ENCODE results near the gene FAM120AOS.

- TF ChIP-seq CTCF (IDR thresholded peaks at IDR 0.05) (no peak), POLR2A (IDR thresholded peaks at IDR 0.05) (no peak)
Measured at GRCh38 chr9:93427655-93428379, 25.6 kb downstream of the FAM120AOS start.
